Hepatocyte (in vitro differentiated cells): Measurements from ENCODE around the gene TSPAN4.

Experiments
- EZH2 ChIP-seq: fragments of 200-600 bp; sonication (generic); IDR thresholded peaks from 2 replicates; pipeline ENCODE4 v1.6.1; 2016; ENCODE audit warnings: antibody characterized with exemption, mild to moderate bottlenecking, borderline replicate concordance
- EZH2phosphoT487 ChIP-seq: fragments of 200-600 bp; sonication (generic); IDR thresholded peaks from one replicate; pipeline ENCODE4 v1.6.1; 2018; ENCODE audit warnings: antibody characterized with exemption, mild to moderate bottlenecking, low read depth, moderate library complexity; ENCODE audit not compliant: unreplicated experiment, severe bottlenecking
- TF ChIP-seq, protein P1 (sequence below): fragments of 200-600 bp; sonication (generic); IDR thresholded peaks from 2 replicates; pipeline ENCODE4 v1.5.1; 2016; ENCODE audit warnings: antibody characterized with exemption, mild to moderate bottlenecking; ENCODE audit not compliant: poor library complexity

DNA sequence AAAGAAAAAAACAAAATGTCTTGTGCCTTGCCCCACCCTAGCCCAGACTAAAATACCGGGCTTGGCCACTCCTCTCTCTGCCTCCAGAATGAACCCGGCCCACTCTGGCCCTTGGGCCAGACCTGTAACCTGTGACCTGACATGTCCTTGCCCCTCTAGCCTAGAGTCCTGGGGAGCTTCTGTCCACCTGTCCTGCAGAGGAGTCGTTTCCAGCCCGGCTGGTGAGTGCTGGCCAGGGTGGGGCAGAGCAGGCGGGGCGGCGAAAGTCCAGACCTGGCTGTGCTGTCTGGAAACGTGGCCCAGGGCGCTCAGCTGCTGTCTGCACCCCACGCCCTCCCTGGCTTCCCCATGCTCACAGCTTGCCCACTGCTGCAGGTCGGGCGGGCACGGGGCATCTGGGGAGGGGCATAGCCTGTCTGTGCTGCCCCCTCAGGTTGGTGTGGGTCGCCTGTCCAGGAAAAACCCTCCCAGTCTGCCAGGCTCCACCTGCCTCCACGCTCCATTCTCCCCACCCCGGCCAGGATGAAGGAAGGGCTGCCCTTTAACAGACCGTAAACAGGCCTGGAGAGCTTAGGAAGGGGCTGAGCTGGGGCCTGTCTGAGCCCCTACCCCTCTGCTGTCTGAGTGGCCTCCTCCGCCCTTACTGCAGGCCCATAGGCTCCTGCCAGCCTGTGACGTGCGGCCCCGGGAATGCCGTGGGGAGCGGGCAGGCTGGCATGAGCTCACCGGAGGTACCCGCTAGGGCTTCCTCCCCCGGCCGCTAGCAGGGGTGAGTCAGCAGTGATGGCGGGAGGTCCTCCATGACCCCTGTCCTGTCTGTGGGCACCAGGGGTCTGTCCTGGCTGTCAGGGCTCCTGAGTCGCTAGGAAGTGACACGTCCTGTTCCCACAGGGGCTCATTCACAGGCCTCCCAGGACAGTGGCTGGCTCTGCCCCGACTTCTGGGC, 8.0 kb upstream of the TSPAN4 start:
- TF ChIP-seq, protein P1, sequence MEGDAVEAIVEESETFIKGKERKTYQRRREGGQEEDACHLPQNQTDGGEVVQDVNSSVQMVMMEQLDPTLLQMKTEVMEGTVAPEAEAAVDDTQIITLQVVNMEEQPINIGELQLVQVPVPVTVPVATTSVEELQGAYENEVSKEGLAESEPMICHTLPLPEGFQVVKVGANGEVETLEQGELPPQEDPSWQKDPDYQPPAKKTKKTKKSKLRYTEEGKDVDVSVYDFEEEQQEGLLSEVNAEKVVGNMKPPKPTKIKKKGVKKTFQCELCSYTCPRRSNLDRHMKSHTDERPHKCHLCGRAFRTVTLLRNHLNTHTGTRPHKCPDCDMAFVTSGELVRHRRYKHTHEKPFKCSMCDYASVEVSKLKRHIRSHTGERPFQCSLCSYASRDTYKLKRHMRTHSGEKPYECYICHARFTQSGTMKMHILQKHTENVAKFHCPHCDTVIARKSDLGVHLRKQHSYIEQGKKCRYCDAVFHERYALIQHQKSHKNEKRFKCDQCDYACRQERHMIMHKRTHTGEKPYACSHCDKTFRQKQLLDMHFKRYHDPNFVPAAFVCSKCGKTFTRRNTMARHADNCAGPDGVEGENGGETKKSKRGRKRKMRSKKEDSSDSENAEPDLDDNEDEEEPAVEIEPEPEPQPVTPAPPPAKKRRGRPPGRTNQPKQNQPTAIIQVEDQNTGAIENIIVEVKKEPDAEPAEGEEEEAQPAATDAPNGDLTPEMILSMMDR, result no peak
- TF ChIP-seq EZH2 (no peak), EZH2phosphoT487 (no peak)
